GM12878 (cell line): Measurements from ENCODE around the gene ZFC3H1. TPM values are rescaled to one million over a fixed set of nuclear protein-coding genes. Genes with fewer than 3 reads are reported as not detected.
A peak's percentile ranks its signal among the peaks of the same experiment; 100 is the strongest.

ENCODE experiments used
- ATAC-seq: fragments of 200-7000 bp; cut with Tn5 transposase; 3 replicates; pipeline ENCODE4 v1.9.1; 2020; ENCODE audit warnings: mild to moderate bottlenecking, moderate library complexity
- BruUV-seq: library from RNA; stranded (reverse); fragments of 400-500 nt; replicated peaks from 2 replicates; lab custom pipeline; 2021; lab: Mats Ljungman, UMichigan
- CTCF ChIA-PET: fragments of 300-600 bp; sonication (Branson Sonifier 250); formaldehyde crosslinking; extraction: SDS; loops from one replicate; lab custom pipeline; 2021; ENCODE audit warnings: inconsistent platforms; lab: Yijun Ruan, JAX
- POLR2A ChIA-PET: fragments of 350-600 bp; formaldehyde crosslinking; extraction: SDS; loops from one replicate; lab custom pipeline; 2021; ENCODE audit warnings: inconsistent platforms; lab: Charles Lee
- RAD21 ChIA-PET: fragments of 300-600 bp; sonication (Branson Sonifier 250); formaldehyde crosslinking; loops from one replicate; lab custom pipeline; 2023; ENCODE audit warnings: antibody characterized with exemption; ENCODE audit not compliant: unreplicated experiment; lab: Charles Lee
- SMC1A ChIA-PET: fragments of 300-600 bp; sonication (Branson Sonifier 250); formaldehyde crosslinking; loops from one replicate; lab custom pipeline; 2023; ENCODE audit not compliant: unreplicated experiment, uncharacterized antibody; lab: Charles Lee
- DNase-seq: peaks from one replicate; pipeline ENCODE4 v3.0.0-alpha.2; 2011; ENCODE audit warnings: low read depth, low spot score
- FAIRE-seq: peaks from 3 replicates; lab custom pipeline; 2011; peaks lifted over from hg19 to GRCh38; lab: Jason Lieb, UNC
- H2AFZ ChIP-seq: 2 replicates; pipeline ENCODE4 v1.6.0; 2011; ENCODE audit warnings: low read depth, low read length, control low read depth; ENCODE audit not compliant: control insufficient read depth
- H3K27ac ChIP-seq: 2 replicates; pipeline ENCODE4 v1.5.1; 2011; ENCODE audit warnings: control low read depth; ENCODE audit not compliant: control insufficient read depth, insufficient read depth
- H3K27me3 ChIP-seq, 2 experiments: replicated peaks in 1 of 2; 2 replicates each; pipeline versions ENCODE4 v1.6.0 to v1.6.1; 2011; ENCODE audit warnings: low read length in 1 of 2; ENCODE audit not compliant: control insufficient read depth in 2 of 2, insufficient read depth in 2 of 2
- H3K36me3 ChIP-seq, 2 experiments: 2 replicates each; pipeline ENCODE4 v1.5.1; 2011; ENCODE audit warnings: low read length in 1 of 2; ENCODE audit not compliant: control insufficient read depth in 2 of 2, insufficient read depth in 2 of 2
- H3K4me1 ChIP-seq: 2 replicates; pipeline ENCODE4 v1.6.1; 2011; ENCODE audit warnings: mild to moderate bottlenecking, low read length, moderate library complexity, mixed read lengths; ENCODE audit not compliant: control insufficient read depth, insufficient read depth
- H3K4me2 ChIP-seq: 2 replicates; pipeline ENCODE4 v1.6.0; 2011; ENCODE audit warnings: control low read depth; ENCODE audit not compliant: control insufficient read depth, insufficient read depth
- H3K4me3 ChIP-seq: fragments of 200-600 bp; sonication (generic); 2 replicates; pipeline ENCODE4 v1.5.1; 2016
- H3K79me2 ChIP-seq: 2 replicates; pipeline ENCODE4 v1.6.0; 2011; ENCODE audit warnings: low read length; ENCODE audit not compliant: control insufficient read depth, insufficient read depth
- H3K9ac ChIP-seq: 2 replicates; pipeline ENCODE4 v1.8.0; 2011; ENCODE audit warnings: low read length, control low read depth, mixed read lengths; ENCODE audit not compliant: control insufficient read depth, insufficient read depth
- H3K9me3 ChIP-seq: replicated peaks from 3 replicates; pipeline ENCODE4 v1.5.1; 2011; ENCODE audit warnings: mild to moderate bottlenecking, low read length; ENCODE audit not compliant: control insufficient read depth, insufficient read depth
- H4K20me1 ChIP-seq: 2 replicates; pipeline ENCODE4 v1.6.0; 2011; ENCODE audit not compliant: control insufficient read depth, insufficient read depth
- ASH2L ChIP-seq: fragments of 300-600, 200-600 bp; sonication (generic); IDR thresholded peaks from 2 replicates; pipeline ENCODE4 v1.6.1; 2017; ENCODE audit warnings: low read depth, mild to moderate bottlenecking, borderline replicate concordance
- ESRRA ChIP-seq: IDR thresholded peaks from 2 replicates; pipeline ENCODE4 v1.6.1; 2012; ENCODE audit warnings: mild to moderate bottlenecking, low read length, improper control_type of control experiment
- EZH2 ChIP-seq: IDR thresholded peaks from 2 replicates; pipeline ENCODE4 v1.6.1; 2012; ENCODE audit warnings: low read depth, mild to moderate bottlenecking, control low read depth, inconsistent platforms, low read length, borderline replicate concordance; ENCODE audit not compliant: control insufficient read depth
- HDAC2 ChIP-seq: fragments of 200-600 bp; sonication (generic); IDR thresholded peaks from 2 replicates; pipeline ENCODE4 v1.6.1; 2017
- POLR2AphosphoS5 ChIP-seq: IDR thresholded peaks from 2 replicates; pipeline ENCODE4 v1.6.1; 2011; ENCODE audit warnings: mild to moderate bottlenecking, low read length, inconsistent platforms
- TCF7 ChIP-seq: IDR thresholded peaks from 2 replicates; pipeline ENCODE4 v1.6.1; 2014; ENCODE audit warnings: antibody characterized with exemption, borderline replicate concordance
- WGBS: methylation state at CpG from one replicate; pipeline ENCODE4 v1.1.6; 2016; ENCODE audit warnings: low lambda C conversion rate; ENCODE audit not compliant: insufficient replicate concordance, insufficient coverage; ENCODE audit errors: missing lambda C conversion rate; 5-methylcytosine and 5-hydroxymethylcytosine counted together
- in situ Hi-C: fragments of 300-500 bp; cut with MboI; formaldehyde crosslinking; loops from 9 replicates; pipeline ENCODE4 v1.14.3; 2018; ENCODE audit warnings: mixed read lengths
- intact Hi-C: fragments of 100-400 bp; cut with micrococcal nuclease; formaldehyde crosslinking; loops from one replicate; pipeline ENCODE4 v1.14.2; 2022; ENCODE audit not compliant: unreplicated experiment
- polyA plus RNA-seq, 11 experiments: library from polyadenylated mRNA; depleted of rRNA in 4 of 11; unstranded in 6 of 11; stranded (reverse) in 5 of 11; fragments of >200 nt; fragmentation: Nextera tagmentation in 4 of 11; fragmentation: Illumina TruSeq in 1 of 11; extraction: Ambion mirVana in 4 of 11; extraction: Trizol in 1 of 11; gene quantifications; 1 replicate in 1 of 11; 2 replicates in 10 of 11; pipeline versions ENCODE4 v1.2.1 to v1.2.3, GENCODE V29; 2011 to 2016; ENCODE audit warnings: inconsistent platforms in 2 of 11, missing spikeins in 2 of 11, low read depth in 1 of 11
- total RNA-seq, 4 experiments: library from RNA; depleted of rRNA in 3 of 4; stranded (reverse); fragments of >200 nt in 3 of 4; fragmentation: Illumina TruSeq in 1 of 4; extraction: Trizol in 1 of 4; gene quantifications; 2 replicates each; pipeline versions ENCODE4 v1.2.1 to v1.2.3, GENCODE V29; 2013 to 2021
- TF ChIP-seq, protein P1 (sequence below): fragments of 450-650 bp; IDR thresholded peaks from 2 replicates; pipeline ENCODE4 v1.6.1; 2016; ENCODE audit warnings: mild to moderate bottlenecking

The ZFC3H1 gene
- total and polyA plus RNA-seq, 10 of the 15 experiments (the other 5 are each of a cell fraction or from before 2014, with no cell fraction given): 11.2 to 88.7 (median 25.9) TPM

DNA sequence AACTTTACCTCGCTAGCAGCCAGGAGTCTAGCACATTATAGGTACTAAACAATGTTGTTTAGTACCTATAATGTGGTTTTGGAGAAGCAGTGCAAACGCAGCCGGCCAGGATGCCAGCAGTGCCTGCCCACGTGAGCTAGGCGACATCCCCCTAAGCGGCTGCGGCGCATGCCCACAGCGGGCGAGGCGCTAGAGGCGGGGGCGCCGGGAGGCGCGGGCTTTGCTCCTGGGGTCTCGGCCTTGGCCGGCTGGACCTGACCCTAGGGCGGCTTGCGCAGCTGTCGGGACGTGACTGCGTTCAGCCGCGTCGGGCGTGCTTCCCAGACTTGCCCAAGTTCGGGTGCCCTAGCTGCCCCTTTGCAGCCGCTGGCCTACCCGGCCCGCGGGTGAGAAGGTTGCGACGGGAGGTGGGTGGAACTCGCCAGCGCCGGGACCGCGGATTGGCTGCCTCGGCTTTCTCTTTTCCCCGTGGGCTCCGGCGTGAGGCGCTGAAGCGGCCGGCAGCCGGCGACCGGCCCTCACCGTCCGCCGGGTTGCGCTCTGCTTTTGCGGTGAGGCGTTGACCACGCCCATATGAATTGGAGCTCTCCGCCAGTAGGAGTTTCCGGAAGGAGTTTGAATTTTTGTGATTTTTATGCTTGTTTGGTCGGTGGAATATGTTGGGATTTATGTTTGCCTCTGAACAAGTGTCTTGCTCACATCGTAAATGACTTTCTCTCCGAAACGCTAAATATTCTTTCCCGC, 22.4 kb upstream of the ZFC3H1 start, which contains the start of gene TMEM19 (continued):
- no peak for TF ChIP-seq EZH2

GRCh38 chr12:71685312-71685906, 21.8 kb upstream of the ZFC3H1 start:
- 17% methylated on average over 17 of the region's 19 CpGs for WGBS
- ChIA-PET POLR2A (interaction anchor here (0.7 to 6.0 kb wide), 7 partner anchors 10 to 107 kb away, joined by 3 to 93 read pairs (median 8); partner anchors contain the start of genes RAB21, THAP2 and ZFC3H1), SMC1A (interaction anchor here (0.6 to 4.6 kb wide), 22 partner anchors 10 to 1959 kb away, joined by 3 to 117 read pairs (median 4); partner anchors contain the start of genes RAB21, THAP2 and ZFC3H1), CTCF (interaction anchor here (0.6 to 6.7 kb wide), 19 partner anchors 8 to 896 kb away, joined by 3 to 131 read pairs (median 5); partner anchors contain the start of genes THAP2 and ZFC3H1), RAD21 (interaction anchor here (0.7 to 5.3 kb wide), 12 partner anchors 8 to 73 kb away, joined by 3 to 139 read pairs (median 8); partner anchors contain the start of genes RAB21, THAP2 and ZFC3H1)
- intact Hi-C loops: no loop called here
- BruUV-seq: no TSS peak
- H3K36me3 ChIP-seq: no peaks in the 10 kb centered on the region; a peak in 1 of 4 replicates
- no peaks in the 10 kb centered on the region for H4K20me1 ChIP-seq
- FAIRE-seq: no peak
- ATAC-seq: no peak
- H3K4me2 ChIP-seq: peak overlapping the region; percentile 98
- peak overlapping the region; percentile 70 for H3K4me3 ChIP-seq
- in situ Hi-C loops: no loop called here
- H3K9ac ChIP-seq: peak overlapping the region; percentile 60
- peaks cover 36% of the 10 kb centered on the region for H3K79me2 ChIP-seq
- H3K27ac ChIP-seq: peak overlapping the region; percentile 77
- TF ChIP-seq TCF7: no peak
- no peak for TF ChIP-seq ASH2L
- TF ChIP-seq, protein P1, sequence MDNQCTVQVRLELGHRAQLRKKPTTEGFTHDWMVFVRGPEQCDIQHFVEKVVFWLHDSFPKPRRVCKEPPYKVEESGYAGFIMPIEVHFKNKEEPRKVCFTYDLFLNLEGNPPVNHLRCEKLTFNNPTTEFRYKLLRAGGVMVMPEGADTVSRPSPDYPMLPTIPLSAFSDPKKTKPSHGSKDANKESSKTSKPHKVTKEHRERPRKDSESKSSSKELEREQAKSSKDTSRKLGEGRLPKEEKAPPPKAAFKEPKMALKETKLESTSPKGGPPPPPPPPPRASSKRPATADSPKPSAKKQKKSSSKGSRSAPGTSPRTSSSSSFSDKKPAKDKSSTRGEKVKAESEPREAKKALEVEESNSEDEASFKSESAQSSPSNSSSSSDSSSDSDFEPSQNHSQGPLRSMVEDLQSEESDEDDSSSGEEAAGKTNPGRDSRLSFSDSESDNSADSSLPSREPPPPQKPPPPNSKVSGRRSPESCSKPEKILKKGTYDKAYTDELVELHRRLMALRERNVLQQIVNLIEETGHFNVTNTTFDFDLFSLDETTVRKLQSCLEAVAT: peak; percentile 89
- TF ChIP-seq ESRRA: no peak
- no peak for TF ChIP-seq POLR2AphosphoS5
- TF ChIP-seq HDAC2: no peak
- TF ChIP-seq, all 136 proteins: peak for 1
- Histone ChIP-seq H3K27me3 (no peaks in the 10 kb centered on the region), H3K9me3 (no peaks in the 10 kb centered on the region), H2AFZ (peak overlapping the region; percentile 99), H3K4me1 (peaks cover 14% of the 10 kb centered on the region)
- no peak for DNase-seq
